Activated CD4-positive, alpha-beta T cell treated with anti-CD3 and anti-CD28 coated beads, Interleukin-10, Interleukin-2, amounts not matched to agents 100 ng/mL and 50 ng/mL, durations not matched to agents 16 hours and 8 hours (primary cell): ENCODE measurements around the gene KCNK2.

Experiments
- DNase-seq: peaks from one replicate; pipeline ENCODE4 v3.0.0-alpha.2; 2020

KCNK2 gene

DNA sequence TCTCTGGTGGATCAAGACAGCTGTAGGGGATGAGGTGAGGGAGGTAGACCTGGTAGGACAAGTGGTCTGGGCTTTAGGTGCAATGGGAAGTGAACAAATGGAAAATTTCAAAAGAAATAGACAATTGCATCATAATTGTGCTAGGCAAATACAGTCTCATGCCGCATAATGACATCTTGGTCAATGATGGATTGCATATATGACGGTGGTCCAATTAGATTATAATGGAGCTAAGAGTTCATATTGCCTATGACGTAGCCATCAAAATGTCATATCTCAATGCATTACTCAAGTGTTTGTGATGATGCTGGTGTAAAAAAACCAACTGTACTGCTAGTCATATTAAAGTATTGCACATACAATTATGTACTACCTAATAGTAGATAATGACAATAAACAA, 19.0 kb downstream of the KCNK2 start:
- DNase-seq, result no peak

GRCh38 chr1:215104283-215104682, 21.7 kb downstream of the KCNK2 start:
- DNase-seq, result no peak

GRCh38 chr1:215106067-215106466, 23.5 kb downstream of the KCNK2 start:
- DNase-seq, result no peak

- no peak for DNase-seq
Measured at GRCh38 chr1:215109171-215109570, 26.6 kb downstream of the KCNK2 start.

DNA sequence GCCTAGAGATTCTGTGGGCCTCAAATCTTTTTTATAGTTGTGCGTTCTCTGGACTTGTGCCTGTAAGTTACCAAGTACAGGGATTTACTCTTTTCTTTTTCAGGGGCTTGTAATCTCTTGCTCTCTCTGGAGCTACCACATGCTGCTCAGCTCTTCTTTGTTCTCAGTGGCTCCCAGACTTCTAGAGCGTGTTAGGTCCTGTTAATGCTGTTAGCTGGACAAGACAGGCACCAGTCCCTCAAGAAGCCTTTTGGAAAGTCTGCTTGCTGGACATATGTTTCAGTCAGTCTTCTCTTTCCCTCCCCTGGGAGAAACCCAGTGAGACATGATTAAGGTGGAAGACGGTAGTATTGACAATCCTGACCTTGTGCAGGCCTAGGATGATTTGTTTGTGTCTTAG, 29.4 kb downstream of the KCNK2 start:
- DNase-seq, result no peak

DNA sequence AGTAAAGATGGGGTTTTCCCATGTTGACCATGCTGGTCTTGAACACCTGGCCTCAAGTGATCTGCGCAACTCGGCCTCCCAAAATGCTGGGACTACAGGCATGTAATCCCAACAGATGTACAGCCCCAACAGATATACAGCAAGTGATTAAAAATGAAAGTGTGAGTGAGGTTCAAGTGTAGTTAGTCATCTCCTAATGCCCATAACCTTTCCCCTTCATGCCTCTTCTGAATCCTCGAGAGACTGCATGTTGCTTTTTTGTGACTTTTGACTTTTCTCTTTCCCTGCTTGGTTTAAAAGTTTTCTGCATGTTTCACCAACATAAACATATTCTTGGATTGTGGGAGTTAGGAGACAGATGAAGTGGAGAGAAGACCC, 31.2 kb downstream of the KCNK2 start:
- no peak for DNase-seq

GRCh38 chr1:215114154-215114933, 31.8 kb downstream of the KCNK2 start:
- no peak for DNase-seq

- no peak for DNase-seq
Measured at GRCh38 chr1:215115760-215116159, 33.2 kb downstream of the KCNK2 start.

DNA sequence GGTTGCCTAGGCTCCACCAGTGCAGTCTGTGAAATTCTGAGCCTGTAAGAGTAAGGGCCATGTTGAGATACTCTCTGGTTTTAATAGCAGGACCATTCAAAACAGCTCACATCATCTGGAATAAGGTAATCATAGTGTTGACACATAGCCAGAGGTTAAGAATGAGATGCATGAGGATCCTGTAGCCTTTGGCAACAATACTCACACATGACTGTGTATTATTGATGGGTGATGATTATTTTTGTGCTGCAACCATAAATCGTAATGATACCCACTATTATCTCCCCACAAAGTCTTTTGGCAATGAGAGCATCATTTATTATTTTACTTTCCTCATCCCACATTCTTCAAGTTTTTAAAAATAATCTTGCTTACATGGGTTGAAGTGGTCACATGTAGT, 35.5 kb downstream of the KCNK2 start:
- DNase-seq, result no peak

DNA sequence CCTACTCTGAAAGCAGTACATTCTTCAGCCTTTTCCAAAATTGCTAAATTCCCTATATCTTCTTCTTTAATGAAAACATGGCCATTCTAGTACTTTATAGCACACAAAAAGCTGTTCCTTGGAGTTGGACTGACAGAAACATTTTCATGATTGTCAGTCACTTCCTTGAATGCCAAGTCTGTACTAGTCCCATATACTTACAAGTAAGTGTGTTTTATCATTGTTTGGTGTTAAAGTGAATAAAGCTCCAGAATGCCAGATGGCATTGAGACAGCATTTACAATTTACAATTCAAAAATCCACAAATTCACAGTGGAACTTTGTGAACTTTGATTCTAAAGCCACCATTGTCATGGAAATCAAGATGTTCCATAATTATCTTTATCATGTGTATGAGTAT, 36.5 kb downstream of the KCNK2 start:
- DNase-seq, result no peak

- DNase-seq, result no peak
Measured at GRCh38 chr1:215119719-215120365, 37.3 kb downstream of the KCNK2 start.

DNA sequence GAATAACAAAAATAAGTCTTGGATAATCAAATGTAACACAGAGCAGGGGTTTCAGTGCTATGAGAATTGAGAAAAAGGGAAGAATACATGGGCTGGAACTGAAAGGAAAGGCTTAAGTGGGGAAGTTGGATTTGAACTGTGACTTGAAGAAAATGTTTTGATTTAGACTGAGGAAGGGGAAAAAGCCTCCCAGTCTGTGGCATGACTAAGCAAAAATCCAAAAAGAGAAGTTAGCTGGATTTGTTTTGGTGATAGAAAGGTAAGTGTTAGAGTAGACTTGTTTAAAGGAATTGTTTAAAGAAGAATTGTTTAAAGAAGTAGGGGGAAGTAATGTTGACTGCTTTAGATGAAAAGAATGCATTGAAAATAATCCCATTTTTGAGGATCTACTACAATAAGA, 46.0 kb downstream of the KCNK2 start:
- DNase-seq, result no peak

GRCh38 chr1:215131291-215131690, 48.8 kb downstream of the KCNK2 start:
- no peak for DNase-seq

- DNase-seq, result no peak
Measured at GRCh38 chr1:215132156-215132555, 49.6 kb downstream of the KCNK2 start.

DNA sequence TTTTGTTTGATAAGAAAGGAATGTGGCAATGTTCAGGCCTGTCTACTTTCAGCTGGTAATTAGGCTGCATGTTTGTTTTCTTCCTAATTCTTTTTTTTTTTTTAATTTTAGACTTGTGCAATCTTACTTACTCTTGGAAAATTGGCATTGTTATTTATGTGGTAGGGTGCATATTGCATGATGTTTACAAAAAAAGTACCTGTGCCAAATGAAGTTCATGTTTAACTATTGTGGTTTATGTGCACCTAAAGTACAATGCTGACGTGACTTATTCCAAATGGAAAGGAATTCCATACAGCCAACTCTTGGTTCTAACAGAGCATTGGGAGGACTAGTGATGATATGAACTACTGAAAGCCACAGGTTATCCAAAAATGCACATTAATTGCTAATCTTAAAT, 51.0 kb downstream of the KCNK2 start:
- DNase-seq, result no peak

- no peak for DNase-seq
Measured at GRCh38 chr1:215137985-215138384, 55.4 kb downstream of the KCNK2 start.

- no peak for DNase-seq
Measured at GRCh38 chr1:215140135-215140534, 57.6 kb downstream of the KCNK2 start.

GRCh38 chr1:215141460-215141859, 58.9 kb downstream of the KCNK2 start:
- DNase-seq, result no peak

DNA sequence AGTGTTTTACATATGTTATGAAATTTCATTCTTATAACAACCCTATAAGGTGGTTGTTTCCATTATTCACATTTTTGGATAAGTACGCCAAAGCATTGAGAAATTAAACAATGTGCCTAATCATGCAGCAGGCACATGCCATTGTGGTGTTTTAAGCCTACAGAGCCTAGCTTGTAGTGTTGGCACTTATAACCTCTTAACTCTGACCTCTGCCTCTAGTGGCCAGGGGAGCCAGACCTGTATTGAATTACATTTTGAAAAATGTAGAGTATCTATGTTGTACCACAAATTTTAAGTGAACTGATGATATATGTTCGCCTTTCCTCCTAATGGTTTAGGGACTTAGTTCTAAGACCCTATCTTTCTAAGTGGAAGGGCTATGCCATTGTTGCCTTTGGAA, 61.0 kb downstream of the KCNK2 start:
- DNase-seq, result no peak

DNA sequence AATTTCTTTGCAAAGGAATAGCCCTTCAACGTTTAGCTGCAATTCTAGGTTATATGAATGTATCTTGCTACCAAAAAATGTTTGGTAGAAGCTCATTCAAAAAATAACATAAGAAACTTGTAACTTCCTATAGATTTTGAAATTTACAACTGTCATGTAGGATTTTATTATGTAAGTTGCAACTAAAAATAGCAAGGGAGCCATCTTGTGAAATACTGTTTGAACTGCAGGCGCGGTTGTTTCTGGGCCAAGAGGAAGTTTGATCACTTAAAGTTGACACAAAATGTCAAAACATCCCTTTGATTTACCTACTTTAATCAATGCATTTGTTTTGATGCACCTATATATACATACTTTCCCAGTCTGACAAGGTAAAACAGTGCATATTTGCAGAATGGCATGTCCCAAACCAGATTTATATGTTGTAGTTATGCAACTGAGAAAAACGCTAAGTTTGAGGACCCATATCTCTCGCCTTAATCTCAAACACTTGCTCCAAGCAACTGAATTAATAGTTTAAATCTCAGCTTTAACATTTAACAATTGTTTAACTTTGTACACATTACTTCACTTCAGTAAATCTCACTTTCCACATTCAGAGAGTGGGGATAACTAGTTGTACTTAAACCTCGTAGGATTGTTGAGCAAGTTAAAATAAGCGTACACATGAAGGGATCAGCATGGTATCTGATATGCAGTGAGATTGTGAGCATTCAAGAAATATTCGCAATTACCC, 63.9 kb downstream of the KCNK2 start:
- DNase-seq, result peak; percentile 0

DNA sequence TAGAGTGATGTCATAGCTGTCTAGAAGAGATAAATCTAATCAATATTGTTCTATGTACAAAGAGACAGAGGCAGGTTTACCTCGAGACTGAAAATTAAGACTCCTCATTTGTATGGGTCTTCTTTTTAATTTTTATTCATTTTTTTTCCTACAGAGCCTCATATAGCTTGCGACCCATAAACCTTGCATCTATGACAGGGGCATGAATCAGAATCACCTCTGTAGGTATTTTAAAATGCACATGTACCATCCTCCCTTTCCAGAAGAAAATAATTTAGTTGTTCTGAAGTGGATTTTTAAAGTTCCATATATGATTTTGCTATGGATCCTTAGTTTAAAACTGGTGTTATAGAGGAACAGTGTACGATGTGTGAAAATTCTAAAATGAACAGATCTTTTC, 64.5 kb downstream of the KCNK2 start:
- DNase-seq, result no peak

- DNase-seq, result no peak
Measured at GRCh38 chr1:215151841-215152549, 69.5 kb downstream of the KCNK2 start.

DNA sequence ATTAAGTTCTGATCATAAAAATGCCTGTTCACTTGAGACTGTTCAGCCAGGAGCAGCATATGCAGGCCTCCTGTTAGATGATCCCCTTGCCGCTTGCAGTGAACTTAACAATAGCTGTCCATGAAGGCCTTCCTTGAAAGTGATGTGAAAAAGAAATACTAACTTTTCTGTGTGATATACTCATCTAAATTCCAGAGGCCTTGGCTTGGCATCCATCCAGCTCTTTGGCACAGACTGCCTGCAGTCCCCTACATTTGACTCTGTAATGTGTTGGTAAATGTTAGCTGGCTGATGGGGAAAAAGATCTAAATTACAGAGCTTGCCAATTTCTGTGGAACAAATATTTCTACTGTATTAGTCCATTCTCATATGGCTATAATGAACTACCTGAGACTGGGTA, 73.7 kb downstream of the KCNK2 start:
- no peak for DNase-seq

DNA sequence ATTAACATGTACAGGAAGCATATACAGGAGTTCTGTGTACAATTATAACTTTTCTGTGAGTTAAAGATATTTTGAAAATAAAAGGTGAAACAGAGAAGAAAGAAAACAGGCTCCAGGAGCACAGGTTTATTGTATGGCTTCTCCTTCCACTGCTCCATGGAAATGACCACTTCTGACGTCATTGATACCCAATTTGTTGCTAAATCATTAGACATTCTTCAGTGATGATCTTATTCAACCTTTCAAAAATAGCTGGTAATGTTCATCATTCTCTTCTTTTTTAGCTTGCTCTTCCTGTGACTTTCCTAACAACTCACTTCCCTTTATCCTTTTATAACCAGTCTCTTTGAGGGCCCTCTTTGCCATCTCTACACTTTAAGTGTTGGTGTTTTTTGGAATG, 77.8 kb downstream of the KCNK2 start:
- DNase-seq, result no peak
